Effector memory CD4-positive, alpha-beta T cell (primary cell): Measurements from ENCODE around the gene SMYD3.

Experiments
- DNase-seq, 3 donors: peaks; one replicate each; pipeline ENCODE4 v3.0.0-alpha.2; 2020
- H3K27ac ChIP-seq: 2 replicates; pipeline ENCODE4 v1.7.0; 2013; ENCODE audit warnings: mild to moderate bottlenecking, low read length, moderate library complexity; ENCODE audit not compliant: insufficient read depth, poor library complexity, severe bottlenecking
- H3K27me3 ChIP-seq: replicated peaks from 2 replicates; pipeline ENCODE4 v1.7.0; 2013; ENCODE audit warnings: mild to moderate bottlenecking, low read length; ENCODE audit not compliant: insufficient read depth, control insufficient read depth, poor library complexity, severe bottlenecking
- H3K36me3 ChIP-seq: 2 replicates; pipeline ENCODE4 v1.7.0; 2013; ENCODE audit warnings: mild to moderate bottlenecking, low read length, moderate library complexity; ENCODE audit not compliant: control insufficient read depth, insufficient read depth
- H3K4me1 ChIP-seq: 2 replicates; pipeline ENCODE4 v1.7.0; 2013; ENCODE audit warnings: low read length, mild to moderate bottlenecking; ENCODE audit not compliant: control insufficient read depth, insufficient read depth, poor library complexity, severe bottlenecking
- H3K4me3 ChIP-seq: 2 replicates; pipeline ENCODE4 v1.7.0; 2013; ENCODE audit warnings: low read length, low read depth, mild to moderate bottlenecking; ENCODE audit not compliant: insufficient read depth, poor library complexity, severe bottlenecking
- H3K9me3 ChIP-seq: 2 replicates; pipeline ENCODE4 v1.7.0; 2013; ENCODE audit warnings: mild to moderate bottlenecking, low read length, moderate library complexity; ENCODE audit not compliant: control insufficient read depth

SMYD3 gene

DNA sequence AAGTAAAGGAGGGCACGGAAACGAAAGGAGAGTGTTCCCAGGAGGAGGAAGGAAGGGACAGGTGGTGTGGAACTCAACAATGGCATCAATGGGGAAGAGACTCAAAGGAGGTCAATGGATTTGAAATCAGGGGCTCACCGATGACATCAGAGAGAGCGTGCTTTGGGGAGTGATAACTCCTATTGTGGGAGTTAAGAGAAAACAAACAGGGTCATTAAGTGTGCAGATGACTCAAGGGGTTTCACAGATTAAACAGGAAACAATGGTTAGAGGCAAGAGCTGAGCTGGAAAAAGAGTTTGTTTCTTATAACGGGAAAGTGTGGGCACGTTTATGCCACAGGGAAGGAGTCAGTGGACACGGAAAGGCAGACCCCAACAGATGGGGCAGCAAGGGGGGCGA is 629.1 kb downstream of the SMYD3 start:
- Histone ChIP-seq H3K9me3 (no peaks in the 10 kb centered on the region), H3K36me3 (no peaks in the 10 kb centered on the region), H3K27me3 (no peaks in the 10 kb centered on the region), H3K4me3 (no peak overlapping the region), H3K27ac (no peak overlapping the region), H3K4me1 (no peaks in the 10 kb centered on the region)
- DNase-seq = no peak

DNA sequence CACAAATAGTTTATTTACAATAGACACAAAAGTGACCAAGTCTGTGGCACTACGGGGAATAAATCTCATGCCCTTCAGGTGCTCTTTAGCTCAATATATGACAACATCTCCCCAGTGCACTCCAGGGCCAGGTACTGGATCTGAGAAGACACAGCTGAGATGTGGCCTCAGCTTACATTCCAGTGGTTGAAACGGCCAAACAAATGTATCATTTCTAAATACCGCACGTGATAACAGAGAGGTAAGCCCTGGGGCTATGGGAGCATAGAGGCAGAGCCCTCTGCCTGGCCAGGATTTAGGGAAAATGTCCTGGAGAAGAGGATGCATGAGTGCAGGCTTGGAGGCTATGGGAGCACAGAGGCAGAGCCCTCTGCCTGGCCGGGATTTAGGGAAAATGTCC is 630.5 kb downstream of the SMYD3 start:
- Histone ChIP-seq H3K36me3 (no peaks in the 10 kb centered on the region), H3K9me3 (no peaks in the 10 kb centered on the region), H3K4me3 (no peak overlapping the region), H3K27me3 (no peaks in the 10 kb centered on the region), H3K27ac (no peak overlapping the region), H3K4me1 (no peaks in the 10 kb centered on the region)
- no peak for DNase-seq

DNA sequence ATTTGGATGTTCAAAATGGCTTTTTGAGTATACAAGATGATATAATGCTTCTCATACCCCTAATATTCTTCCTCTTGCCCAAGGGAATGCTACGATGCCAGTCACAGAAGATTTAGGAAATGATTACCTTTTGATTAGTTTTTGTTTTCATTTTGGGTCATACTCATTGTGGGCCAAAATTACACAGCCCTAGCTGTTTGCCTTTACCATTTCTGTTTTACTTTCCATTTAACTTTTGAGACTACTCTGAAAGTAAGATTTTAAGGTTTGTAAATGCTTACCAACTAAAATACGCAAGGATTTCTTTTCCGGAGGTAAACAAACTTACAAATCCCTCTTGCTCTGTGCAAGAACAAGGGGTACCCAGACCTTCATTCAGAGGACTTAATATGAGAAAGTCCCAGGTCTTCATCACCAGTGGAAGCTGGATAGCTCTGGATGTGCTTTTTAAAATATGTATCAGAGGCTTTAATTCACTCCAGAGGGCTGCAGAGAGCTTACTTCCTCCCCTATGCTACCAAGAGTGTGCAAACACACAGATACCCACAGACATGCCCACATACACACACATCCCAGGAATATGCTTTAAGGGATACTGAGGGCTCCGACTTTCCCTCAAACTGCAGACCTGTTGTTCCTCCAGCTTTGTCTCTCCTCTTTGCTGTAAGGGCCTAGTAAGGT is 631.4 kb downstream of the SMYD3 start:
- Histone ChIP-seq H3K36me3 (no peaks in the 10 kb centered on the region), H3K9me3 (no peaks in the 10 kb centered on the region), H3K27ac (no peak overlapping the region), H3K4me3 (no peak overlapping the region), H3K4me1 (no peaks in the 10 kb centered on the region), H3K27me3 (no peaks in the 10 kb centered on the region)
- no peak for DNase-seq

GRCh38 chr1:245874942-245875580 is 632.0 kb downstream of the SMYD3 start:
- no peak for DNase-seq

DNA sequence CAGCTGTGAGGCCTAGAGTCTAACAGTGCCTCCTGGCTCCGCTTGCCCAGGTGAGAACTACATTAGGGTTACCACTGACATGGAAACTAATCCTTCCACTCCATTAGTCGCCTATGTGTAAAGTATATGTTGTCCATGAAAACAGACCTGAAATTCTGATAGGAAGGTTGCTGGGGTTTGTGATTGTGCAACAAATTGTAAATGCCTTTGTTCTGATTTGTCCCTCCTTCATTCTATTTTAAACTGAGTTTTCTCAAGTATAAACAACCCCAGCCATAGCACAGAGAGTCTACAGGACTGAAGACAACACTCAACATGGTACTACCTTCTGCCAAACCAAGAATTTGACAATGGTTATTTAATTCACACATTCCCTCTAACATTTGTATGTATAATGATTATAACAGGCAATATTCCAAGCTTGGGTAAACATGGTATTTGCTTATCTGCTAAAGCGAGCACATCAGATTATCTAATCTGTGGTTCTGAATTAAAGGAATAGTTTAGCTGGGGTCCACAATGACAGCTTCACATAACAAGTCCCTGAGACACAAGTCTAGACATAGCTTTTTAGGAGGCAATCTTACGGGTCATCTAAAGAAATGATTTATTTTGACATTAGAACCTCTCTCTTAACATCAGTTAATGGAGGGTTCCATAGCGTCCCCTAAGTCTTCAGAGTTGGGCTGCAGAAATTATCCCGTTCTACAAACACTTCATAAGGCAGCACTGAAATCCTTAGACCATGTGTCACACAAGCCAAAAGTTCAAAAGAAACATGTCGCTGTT is 633.0 kb downstream of the SMYD3 start:
- H3K27ac ChIP-seq = no peak overlapping the region
- DNase-seq = no peak
- no peak overlapping the region for H3K4me3 ChIP-seq
- H3K9me3 ChIP-seq = no peaks in the 10 kb centered on the region
- H3K27me3 ChIP-seq = no peaks in the 10 kb centered on the region
- no peaks in the 10 kb centered on the region for H3K36me3 ChIP-seq
- H3K4me1 ChIP-seq = no peaks in the 10 kb centered on the region

More at GRCh38 chr1:245874942-245875580, 632.0 kb downstream of the SMYD3 start:
- H3K9me3 ChIP-seq = no peaks in the 10 kb centered on the region
- no peaks in the 10 kb centered on the region for H3K36me3 ChIP-seq
- no peaks in the 10 kb centered on the region for H3K4me1 ChIP-seq
- no peaks in the 10 kb centered on the region for H3K27me3 ChIP-seq
- H3K4me3 ChIP-seq = no peak overlapping the region
- no peak overlapping the region for H3K27ac ChIP-seq

GRCh38 chr1:245873068-245873467 is 634.0 kb downstream of the SMYD3 start:
- Histone ChIP-seq H3K4me3 (no peak overlapping the region), H3K4me1 (no peaks in the 10 kb centered on the region)

DNA sequence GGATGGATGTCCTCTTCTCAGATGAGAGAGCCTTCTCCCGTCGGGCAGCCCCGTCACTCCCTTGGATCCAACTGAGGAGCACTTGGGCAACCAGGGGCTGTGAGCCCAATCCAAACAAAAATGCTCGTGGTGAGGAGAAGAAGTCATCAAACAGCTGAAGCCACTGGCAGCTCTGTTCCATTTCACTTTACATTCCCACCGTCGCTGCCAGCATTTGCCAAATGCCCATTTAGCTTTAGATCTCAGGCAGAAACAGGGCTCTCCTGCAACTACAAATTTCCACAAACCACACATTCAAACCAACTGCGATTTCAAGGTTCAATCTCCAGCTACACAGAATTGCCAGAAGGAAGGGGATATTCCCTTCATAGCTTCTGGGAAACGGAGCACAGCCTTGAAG is 634.6 kb downstream of the SMYD3 start:
- Histone ChIP-seq H3K4me3 (no peak overlapping the region), H3K27ac (no peak overlapping the region), H3K4me1 (no peaks in the 10 kb centered on the region)

More at GRCh38 chr1:245873068-245873467, 634.0 kb downstream of the SMYD3 start:
- no peak for DNase-seq
- no peaks in the 10 kb centered on the region for H3K9me3 ChIP-seq
- H3K36me3 ChIP-seq = no peaks in the 10 kb centered on the region
- no peak overlapping the region for H3K27ac ChIP-seq
- no peaks in the 10 kb centered on the region for H3K27me3 ChIP-seq

DNA sequence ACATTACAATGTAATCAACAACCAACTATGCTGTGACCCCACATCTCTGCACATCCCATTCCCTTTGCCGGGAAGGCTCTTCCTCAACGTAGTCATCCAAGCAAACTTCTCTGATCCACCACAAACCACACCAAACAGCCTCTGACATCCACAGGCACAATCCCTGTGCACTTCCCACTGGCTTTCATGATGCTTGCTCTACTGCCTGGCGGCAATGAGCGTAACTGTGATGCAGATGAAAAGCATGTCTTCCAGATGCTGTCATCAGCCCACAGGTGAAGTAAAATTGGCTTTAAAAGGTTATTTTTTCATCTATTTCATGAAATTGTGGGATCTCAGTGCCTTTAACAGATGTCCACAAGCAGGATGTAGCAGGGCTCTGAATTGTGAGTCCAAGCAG is 635.2 kb downstream of the SMYD3 start:
- Histone ChIP-seq H3K27me3 (no peaks in the 10 kb centered on the region), H3K4me1 (no peaks in the 10 kb centered on the region), H3K27ac (no peak overlapping the region), H3K4me3 (no peak overlapping the region), H3K9me3 (no peaks in the 10 kb centered on the region), H3K36me3 (no peaks in the 10 kb centered on the region)
- no peak for DNase-seq

More for the DNA sequence above, 634.6 kb downstream of the SMYD3 start:
- no peaks in the 10 kb centered on the region for H3K27me3 ChIP-seq
- no peak for DNase-seq
- H3K9me3 ChIP-seq = no peaks in the 10 kb centered on the region
- H3K36me3 ChIP-seq = no peaks in the 10 kb centered on the region

DNA sequence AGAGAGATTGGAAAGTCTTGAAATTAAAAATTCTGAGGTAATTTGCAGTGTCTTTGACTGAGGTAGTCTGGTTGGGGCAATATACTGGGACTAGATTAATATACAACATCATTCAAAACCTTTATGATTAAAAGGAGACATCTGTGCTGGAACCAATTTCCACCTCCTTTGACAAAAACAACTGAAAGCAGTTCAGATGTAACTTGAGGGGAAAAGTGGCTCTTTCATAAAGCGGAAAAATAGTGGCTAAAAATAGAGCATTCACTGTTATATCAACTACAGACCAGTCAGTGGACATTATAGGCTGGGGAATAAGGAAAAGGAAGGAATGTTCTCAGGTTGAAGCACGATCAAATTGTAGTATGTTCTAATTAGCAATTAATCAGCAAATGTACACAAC is 635.9 kb downstream of the SMYD3 start:
- Histone ChIP-seq H3K27ac (no peak overlapping the region), H3K4me3 (no peak overlapping the region), H3K4me1 (no peaks in the 10 kb centered on the region), H3K27me3 (no peaks in the 10 kb centered on the region), H3K9me3 (no peaks in the 10 kb centered on the region), H3K36me3 (no peaks in the 10 kb centered on the region)
- no peak for DNase-seq

GRCh38 chr1:245870698-245871097 is 636.4 kb downstream of the SMYD3 start:
- no peak for DNase-seq
- H3K4me3 ChIP-seq = no peak overlapping the region
- H3K9me3 ChIP-seq = no peaks in the 10 kb centered on the region
- no peaks in the 10 kb centered on the region for H3K36me3 ChIP-seq
- H3K27ac ChIP-seq = no peak overlapping the region
- H3K4me1 ChIP-seq = no peaks in the 10 kb centered on the region
- H3K27me3 ChIP-seq = no peaks in the 10 kb centered on the region
